Tibial nerve (tissue), 4 donors: ENCODE data around the gene CCDC60. TPM values are rescaled to one million over a fixed set of nuclear protein-coding genes. Genes with fewer than 3 reads are reported as not detected.

Experiments
- DNase-seq, 2 donors: peaks; one replicate each; pipeline ENCODE4 v3.0.0-alpha.2; 2019; ENCODE audit warnings: low spot score in 2 of 2
- H3K27ac ChIP-seq, 4 donors: fragments of 200-600 bp; sonication (generic) in 3 of 4; one replicate each; pipeline ENCODE4 v1.5.1; 2017 to 2019; ENCODE audit warnings: mild to moderate bottlenecking in 1 of 4
- H3K27me3 ChIP-seq, 2 donors: fragments of 200-600 bp; sonication (generic) in 1 of 2; one replicate each; pipeline versions ENCODE4 v1.5.1 to v1.6.0; 2017 to 2019
- H3K36me3 ChIP-seq, 3 donors: fragments of 200-600 bp; sonication (generic); one replicate each; pipeline ENCODE4 v1.5.1; 2018 to 2019
- H3K4me1 ChIP-seq, 4 donors: fragments of 200-600 bp; sonication (generic) in 3 of 4; one replicate each; pipeline ENCODE4 v1.5.1; 2017 to 2019
- H3K4me3 ChIP-seq, 4 donors: fragments of 200-600 bp; sonication (generic) in 3 of 4; one replicate each; pipeline ENCODE4 v1.5.1; 2017 to 2019; ENCODE audit warnings: mild to moderate bottlenecking in 1 of 4, moderate library complexity in 1 of 4
- H3K9me3 ChIP-seq, 4 donors: fragments of 200-600 bp; sonication (generic) in 3 of 4; one replicate each; pipeline ENCODE4 v1.5.1; 2017 to 2019
- EP300 ChIP-seq, 2 donors: sonication (generic); formaldehyde crosslinking; IDR thresholded peaks; one replicate each; pipeline ENCODE4 v1.6.1; 2017; ENCODE audit warnings: antibody characterized with exemption in 2 of 2, mild to moderate bottlenecking in 1 of 2
- POLR2A ChIP-seq, 2 donors: fragments of 450-650 bp; IDR thresholded peaks; one replicate each; pipeline ENCODE4 v1.6.1; 2017; ENCODE audit warnings: antibody characterized with exemption in 2 of 2, mild to moderate bottlenecking in 2 of 2, moderate library complexity in 2 of 2
- WGBS, 2 donors: methylation state at CpG; one replicate each; pipeline ENCODE4 v1.1.5; 2018; 5-methylcytosine and 5-hydroxymethylcytosine counted together
- total RNA-seq, 4 donors: library from RNA; depleted of rRNA; stranded (reverse); fragments of >200 nt; gene quantifications; one replicate each; pipeline ENCODE4 v1.1.0, GENCODE V29; 2016
- TF ChIP-seq, protein P1 (sequence below), 5 experiments: fragments of 200-600 bp in 3 of 5; fragments of 450-650 bp in 2 of 5; sonication (generic) in 3 of 5; IDR thresholded peaks; one replicate each; pipeline ENCODE4 v1.5.1; 2016 to 2019; ENCODE audit warnings: antibody characterized with exemption in 5 of 5, mild to moderate bottlenecking in 3 of 5, moderate library complexity in 2 of 5

Gene CCDC60
- total RNA-seq, 4 donors from 2014 or later: not detected

DNA sequence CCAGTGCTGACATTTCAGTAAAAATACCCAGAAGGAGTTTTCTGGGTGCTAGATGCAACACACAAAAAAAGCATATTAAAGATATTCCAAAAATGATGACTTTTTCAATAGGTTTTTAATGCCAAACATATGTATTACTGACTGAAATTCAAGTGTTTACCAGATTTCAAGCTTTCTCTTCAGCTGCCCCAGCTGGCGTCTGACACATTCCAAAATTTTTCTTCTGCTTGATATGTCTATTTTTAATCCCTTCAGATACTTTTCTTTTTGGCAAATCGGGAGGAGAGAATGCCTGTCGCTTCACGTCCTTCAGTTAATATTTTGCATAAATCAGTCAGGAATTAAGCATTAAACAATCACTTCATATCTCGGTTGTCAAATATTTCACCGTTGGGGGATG is 7.1 kb upstream of the CCDC60 start:
- TF ChIP-seq EP300 (IDR thresholded peaks at IDR 0.05) (no peak), POLR2A (IDR thresholded peaks at IDR 0.05) (no peak)
- TF ChIP-seq, protein P1, sequence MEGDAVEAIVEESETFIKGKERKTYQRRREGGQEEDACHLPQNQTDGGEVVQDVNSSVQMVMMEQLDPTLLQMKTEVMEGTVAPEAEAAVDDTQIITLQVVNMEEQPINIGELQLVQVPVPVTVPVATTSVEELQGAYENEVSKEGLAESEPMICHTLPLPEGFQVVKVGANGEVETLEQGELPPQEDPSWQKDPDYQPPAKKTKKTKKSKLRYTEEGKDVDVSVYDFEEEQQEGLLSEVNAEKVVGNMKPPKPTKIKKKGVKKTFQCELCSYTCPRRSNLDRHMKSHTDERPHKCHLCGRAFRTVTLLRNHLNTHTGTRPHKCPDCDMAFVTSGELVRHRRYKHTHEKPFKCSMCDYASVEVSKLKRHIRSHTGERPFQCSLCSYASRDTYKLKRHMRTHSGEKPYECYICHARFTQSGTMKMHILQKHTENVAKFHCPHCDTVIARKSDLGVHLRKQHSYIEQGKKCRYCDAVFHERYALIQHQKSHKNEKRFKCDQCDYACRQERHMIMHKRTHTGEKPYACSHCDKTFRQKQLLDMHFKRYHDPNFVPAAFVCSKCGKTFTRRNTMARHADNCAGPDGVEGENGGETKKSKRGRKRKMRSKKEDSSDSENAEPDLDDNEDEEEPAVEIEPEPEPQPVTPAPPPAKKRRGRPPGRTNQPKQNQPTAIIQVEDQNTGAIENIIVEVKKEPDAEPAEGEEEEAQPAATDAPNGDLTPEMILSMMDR (IDR thresholded peaks at IDR 0.05): no peak
- H3K4me1 ChIP-seq: no peaks in the 10 kb centered on the region
- peaks cover 0 to 1% (median 0%) of the 10 kb centered on the region in 4 donors for H3K9me3 ChIP-seq
- H3K27me3 ChIP-seq: no peaks in the 10 kb centered on the region
- no peak for DNase-seq
- H3K4me3 ChIP-seq: no peak overlapping the region
- H3K36me3 ChIP-seq: no peaks in the 10 kb centered on the region
- 62 to 73% methylated on average over 6 of the region's 6 CpGs for WGBS, 2 donors
- no peak overlapping the region for H3K27ac ChIP-seq

DNA sequence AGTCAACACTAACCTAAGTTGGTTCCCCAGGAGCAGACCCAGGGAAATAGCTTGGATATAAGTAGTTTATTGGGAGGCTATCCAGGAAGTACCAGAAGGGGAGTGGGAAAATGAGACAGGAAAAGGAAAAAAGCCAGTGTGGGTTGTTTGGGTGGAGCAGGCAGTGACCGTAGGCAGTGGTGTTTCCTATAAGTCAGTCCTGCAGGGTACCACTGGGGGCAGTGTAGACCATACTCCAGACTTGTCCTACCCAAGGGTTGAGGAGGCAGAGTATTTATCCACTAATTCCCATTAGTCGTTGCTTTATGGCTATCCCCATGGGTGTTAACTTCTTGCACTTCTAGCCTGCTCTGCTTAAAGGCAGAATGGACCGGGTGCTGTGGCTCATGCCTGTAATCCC is 6.4 kb upstream of the CCDC60 start:
- Histone ChIP-seq H3K9me3 (no peaks in the 10 kb centered on the region), H3K4me3 (no peak overlapping the region), H3K4me1 (no peaks in the 10 kb centered on the region), H3K27me3 (no peaks in the 10 kb centered on the region), H3K27ac (no peak overlapping the region), H3K36me3 (no peaks in the 10 kb centered on the region)
- no peak for TF ChIP-seq POLR2A (IDR thresholded peaks at IDR 0.05)
- no peak for TF ChIP-seq EP300 (IDR thresholded peaks at IDR 0.05)
- TF ChIP-seq, protein P1 (IDR thresholded peaks at IDR 0.05): no peak
- WGBS, 2 donors: 41 to 42% methylated on average over 3 of the region's 3 CpGs
- DNase-seq: no peak

DNA sequence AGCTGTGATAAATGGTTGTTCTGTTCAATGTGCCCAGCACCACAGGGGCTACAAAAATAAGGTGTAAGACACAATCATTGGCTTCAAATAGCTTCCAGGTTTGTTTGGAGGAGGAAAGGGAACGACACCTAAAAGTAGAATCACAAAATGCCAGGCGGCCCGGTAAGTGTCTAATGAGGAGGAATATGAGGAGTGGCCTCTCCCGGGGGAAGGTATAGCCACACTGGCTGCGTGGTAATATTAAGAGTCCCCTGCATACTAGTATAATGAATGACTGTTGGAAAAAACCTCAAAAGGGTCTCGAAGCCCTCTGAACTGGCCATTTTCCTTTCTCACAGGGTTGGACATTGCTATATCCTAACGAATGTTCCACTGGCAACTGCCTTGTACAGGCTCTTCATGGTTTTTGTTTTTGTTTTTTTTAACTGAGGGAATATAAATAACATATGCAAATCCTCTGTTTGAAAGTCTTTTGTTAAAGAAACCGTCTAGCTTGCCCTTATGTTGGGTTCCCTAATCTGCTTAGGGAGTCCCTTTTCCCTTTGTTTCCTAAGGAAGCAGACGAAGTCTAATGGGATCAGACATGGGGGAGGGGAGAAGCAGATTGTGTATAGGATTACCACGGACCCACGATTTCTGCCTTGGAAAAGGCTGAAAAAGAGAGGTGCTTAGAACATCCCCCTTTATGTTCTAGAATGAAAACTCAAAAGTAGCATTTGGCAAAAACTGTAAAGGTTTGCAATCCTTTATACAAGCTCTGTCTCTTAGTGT is 4.2 kb downstream of the CCDC60 start:
- no peaks in the 10 kb centered on the region for H3K27me3 ChIP-seq
- no peak overlapping the region for H3K27ac ChIP-seq
- H3K4me3 ChIP-seq: no peak overlapping the region
- no peaks in the 10 kb centered on the region for H3K9me3 ChIP-seq
- H3K4me1 ChIP-seq: no peaks in the 10 kb centered on the region
- 41 to 44% methylated on average over 11 of the region's 11 CpGs for WGBS, 2 donors
- no peaks in the 10 kb centered on the region for H3K36me3 ChIP-seq
- no peak for TF ChIP-seq POLR2A (IDR thresholded peaks at IDR 0.05)
- DNase-seq: no peak

DNA sequence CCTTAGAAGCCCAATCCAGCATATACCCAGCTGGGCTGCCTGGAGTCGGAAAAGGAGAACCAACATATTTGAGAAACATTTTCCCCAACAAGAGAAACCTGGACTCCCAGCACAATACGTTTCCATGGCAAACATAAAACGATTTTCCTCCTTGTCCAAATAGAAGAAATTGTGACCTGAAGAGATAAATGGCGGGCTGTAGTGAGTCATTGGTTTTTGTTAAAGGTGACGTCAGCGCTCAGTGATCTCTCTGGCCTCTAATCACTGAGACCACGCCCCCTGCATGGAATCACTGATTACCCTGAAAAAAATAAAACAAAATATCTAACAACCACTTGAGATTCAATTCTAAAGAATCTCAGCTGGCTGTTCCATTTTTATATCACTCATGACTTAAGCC is 6.0 kb downstream of the CCDC60 start:
- DNase-seq: no peak
- no peak overlapping the region for H3K4me3 ChIP-seq
- no peaks in the 10 kb centered on the region for H3K4me1 ChIP-seq
- no peak overlapping the region for H3K27ac ChIP-seq
- no peaks in the 10 kb centered on the region for H3K36me3 ChIP-seq
- whole genome bisulfite sequencing, 2 donors: 80 to 83% methylated on average over 7 of the region's 7 CpGs
- TF ChIP-seq POLR2A (IDR thresholded peaks at IDR 0.05) (no peak), EP300 (IDR thresholded peaks at IDR 0.05) (no peak)
- TF ChIP-seq, protein P1 (IDR thresholded peaks at IDR 0.05): no peak
- H3K9me3 ChIP-seq: no peaks in the 10 kb centered on the region
- no peaks in the 10 kb centered on the region for H3K27me3 ChIP-seq

DNA sequence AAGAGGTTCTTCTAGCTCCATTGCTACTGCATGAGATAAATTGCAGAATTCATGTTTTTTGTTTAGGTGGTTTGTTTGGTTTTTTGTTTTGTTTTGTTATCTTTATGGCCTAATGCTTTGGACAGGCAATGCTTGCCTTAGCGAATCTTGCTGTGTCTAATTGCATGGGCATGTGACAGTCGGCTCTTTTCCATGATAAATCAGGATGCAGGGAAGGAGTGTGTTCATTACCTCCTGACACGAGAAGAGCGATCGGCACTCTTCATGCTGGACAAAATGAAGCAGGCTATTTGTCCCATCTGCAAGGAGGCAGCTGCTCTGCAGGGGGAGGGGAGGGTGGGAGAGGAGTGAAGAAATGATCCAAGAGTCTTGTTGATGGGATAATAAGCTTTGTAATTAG is 6.5 kb downstream of the CCDC60 start:
- no peak for DNase-seq
- H3K27me3 ChIP-seq: no peaks in the 10 kb centered on the region
- no peak for TF ChIP-seq EP300 (IDR thresholded peaks at IDR 0.05)
- no peak for TF ChIP-seq POLR2A (IDR thresholded peaks at IDR 0.05)
- TF ChIP-seq, protein P1 (IDR thresholded peaks at IDR 0.05): no peak
- no peaks in the 10 kb centered on the region for H3K9me3 ChIP-seq
- H3K36me3 ChIP-seq: no peaks in the 10 kb centered on the region
- 63 to 74% methylated on average over 5 of the region's 5 CpGs for WGBS, 2 donors
- no peaks in the 10 kb centered on the region for H3K4me1 ChIP-seq
- H3K4me3 ChIP-seq: no peak overlapping the region
- no peak overlapping the region for H3K27ac ChIP-seq
